Activated CD8-positive, alpha-beta T cell treated with anti-CD3 and anti-CD28 coated beads for 36 hours (primary cell): ENCODE results near the gene CDK10. TPM values are rescaled to one million over a fixed set of nuclear protein-coding genes. Genes with fewer than 3 reads are reported as not detected.

Experiments
- ATAC-seq: fragments of 200-7000 bp; cut with Tn5 transposase; one replicate; pipeline ENCODE4 v1.10.0; 2021; ENCODE audit warnings: mild to moderate bottlenecking, moderate library complexity
- CTCF ChIA-PET: fragments of 350-600 bp; sonication (Branson Sonifier 250); formaldehyde crosslinking; loops from one replicate; lab custom pipeline; 2021; ENCODE audit warnings: antibody characterized with exemption; lab: Charles Lee
- POLR2A ChIA-PET: fragments of 350-600 bp; sonication (Branson Sonifier 250); formaldehyde crosslinking; loops from one replicate; lab custom pipeline; 2021; ENCODE audit warnings: antibody characterized with exemption; lab: Charles Lee
- DNase-seq: peaks from one replicate; pipeline ENCODE4 v3.0.0-alpha.2; 2020
- H3K27ac Mint-ChIP-seq: one replicate; pipeline ENCODE4 v1.8.0; 2021; ENCODE audit warnings: mild to moderate bottlenecking, mixed read lengths
- H3K27me3 Mint-ChIP-seq: one replicate; pipeline ENCODE4 v1.8.0; 2021; ENCODE audit warnings: mixed read lengths
- H3K36me3 Mint-ChIP-seq: one replicate; pipeline ENCODE4 v1.8.0; 2021; ENCODE audit warnings: low read depth, mixed read lengths
- H3K4me1 Mint-ChIP-seq: one replicate; pipeline ENCODE4 v1.8.0; 2021; ENCODE audit warnings: low read depth, mixed read lengths
- H3K4me3 Mint-ChIP-seq: one replicate; pipeline ENCODE4 v1.8.0; 2021; ENCODE audit warnings: mild to moderate bottlenecking, moderate library complexity, mixed read lengths
- H3K9me3 Mint-ChIP-seq: one replicate; pipeline ENCODE4 v1.8.0; 2021; ENCODE audit warnings: mixed read lengths
- intact Hi-C: fragments of 100-400 bp; cut with micrococcal nuclease; formaldehyde crosslinking; loops from one replicate; pipeline ENCODE4 v1.10.0; 2022
- total RNA-seq, 2 experiments: library from RNA; stranded (reverse); gene quantifications; one replicate each; pipeline ENCODE4 v1.2.3, GENCODE V29; 2021
- TF ChIP-seq, protein P1 (sequence below): fragments of 200-600 bp; IDR thresholded peaks from one replicate; pipeline ENCODE4 v1.8.0; 2022; ENCODE audit warnings: antibody characterized with exemption, mild to moderate bottlenecking

The CDK10 gene
- total RNA-seq, 2 experiments from 2014 or later, result 85.8 to 98.6 TPM

DNA sequence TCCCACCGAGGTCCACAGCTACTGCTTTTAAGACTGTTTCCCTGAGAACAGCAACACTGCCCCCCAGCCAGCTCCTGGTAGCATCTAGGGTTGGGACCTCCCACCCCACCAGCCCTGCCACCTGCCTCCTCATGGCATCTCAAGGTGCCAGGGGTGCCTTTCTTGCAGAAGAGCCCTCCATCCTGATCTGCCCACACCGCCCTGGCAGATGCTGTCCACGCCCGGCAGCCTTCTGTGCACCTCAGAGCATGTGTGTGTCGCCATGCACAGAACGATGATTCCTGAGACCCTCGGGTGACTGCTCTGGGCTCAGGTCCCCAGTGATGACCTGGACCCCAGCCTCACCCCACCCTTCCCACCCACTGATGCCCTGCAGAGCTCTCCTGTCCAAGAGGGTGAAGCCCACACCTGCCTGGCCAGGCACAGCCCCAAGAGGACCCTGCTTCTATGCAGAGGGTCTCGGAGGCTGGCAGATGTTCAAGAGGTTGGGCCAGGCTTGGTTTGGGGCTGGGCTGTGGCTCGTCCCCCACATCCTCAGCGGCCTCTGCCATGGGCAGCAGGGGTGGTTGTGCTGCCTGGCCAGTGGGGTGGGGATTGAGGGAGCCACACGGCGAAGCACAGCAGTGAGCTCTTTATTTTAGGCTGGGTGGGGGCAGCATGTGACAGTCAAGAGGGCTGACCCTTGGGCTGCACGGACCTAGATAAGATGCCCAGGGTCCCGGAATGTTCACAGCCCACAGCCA lies 20.2 kb downstream of the CDK10 start:
- H3K4me3 Mint-ChIP-seq, result no peak overlapping the region
- ChIA-PET CTCF (interaction anchor here (0.9 to 4.2 kb wide), 30 partner anchors 7 to 317 kb away, joined by 3 to 58 read pairs (median 4); partner anchors contain the start of genes CDK10, MC1R and TCF25), POLR2A (interaction anchor here (0.5 to 2.1 kb wide), 9 partner anchors 9 to 201 kb away, joined by 3 to 8 read pairs (median 3); partner anchors contain the start of genes TCF25 and VPS9D1)
- TF ChIP-seq, protein P1, sequence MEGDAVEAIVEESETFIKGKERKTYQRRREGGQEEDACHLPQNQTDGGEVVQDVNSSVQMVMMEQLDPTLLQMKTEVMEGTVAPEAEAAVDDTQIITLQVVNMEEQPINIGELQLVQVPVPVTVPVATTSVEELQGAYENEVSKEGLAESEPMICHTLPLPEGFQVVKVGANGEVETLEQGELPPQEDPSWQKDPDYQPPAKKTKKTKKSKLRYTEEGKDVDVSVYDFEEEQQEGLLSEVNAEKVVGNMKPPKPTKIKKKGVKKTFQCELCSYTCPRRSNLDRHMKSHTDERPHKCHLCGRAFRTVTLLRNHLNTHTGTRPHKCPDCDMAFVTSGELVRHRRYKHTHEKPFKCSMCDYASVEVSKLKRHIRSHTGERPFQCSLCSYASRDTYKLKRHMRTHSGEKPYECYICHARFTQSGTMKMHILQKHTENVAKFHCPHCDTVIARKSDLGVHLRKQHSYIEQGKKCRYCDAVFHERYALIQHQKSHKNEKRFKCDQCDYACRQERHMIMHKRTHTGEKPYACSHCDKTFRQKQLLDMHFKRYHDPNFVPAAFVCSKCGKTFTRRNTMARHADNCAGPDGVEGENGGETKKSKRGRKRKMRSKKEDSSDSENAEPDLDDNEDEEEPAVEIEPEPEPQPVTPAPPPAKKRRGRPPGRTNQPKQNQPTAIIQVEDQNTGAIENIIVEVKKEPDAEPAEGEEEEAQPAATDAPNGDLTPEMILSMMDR, result no peak
- intact Hi-C loops, result loop anchor here (10.0 kb wide), 1 partner anchor 88 kb away; no protein-coding TSS in a partner anchor
- no peaks in the 10 kb centered on the region for H3K27me3 Mint-ChIP-seq
- no peaks in the 10 kb centered on the region for H3K9me3 Mint-ChIP-seq
- ATAC-seq (no peak), DNase-seq (no peak)
- peaks cover 11% of the 10 kb centered on the region for H3K4me1 Mint-ChIP-seq
- H3K36me3 Mint-ChIP-seq, result no peaks in the 10 kb centered on the region
- no peak overlapping the region for H3K27ac Mint-ChIP-seq

DNA sequence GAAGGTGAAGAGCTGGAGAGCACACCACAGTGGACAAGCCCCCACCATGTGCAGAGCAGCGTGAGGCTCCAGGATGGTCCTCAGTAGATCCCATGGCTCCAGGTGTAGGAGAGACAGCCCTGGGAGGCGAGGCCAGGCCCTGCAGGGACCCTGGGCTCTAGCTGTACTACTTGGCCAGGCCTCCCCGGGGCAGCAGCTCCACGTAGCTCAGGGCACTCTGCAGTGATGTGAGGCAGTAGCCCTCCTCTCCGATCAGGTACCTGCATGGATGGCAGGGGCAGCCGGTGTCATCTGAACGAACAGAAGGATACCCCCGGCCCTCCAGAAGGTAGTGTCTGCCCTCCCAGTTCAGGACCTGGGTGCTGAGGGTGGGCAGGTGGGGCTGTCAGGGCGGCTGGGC lies 21.2 kb downstream of the CDK10 start:
- H3K27ac Mint-ChIP-seq, result no peak overlapping the region
- peaks cover 4% of the 10 kb centered on the region for H3K4me1 Mint-ChIP-seq
- H3K9me3 Mint-ChIP-seq, result no peaks in the 10 kb centered on the region
- ATAC-seq (no peak), DNase-seq (no peak)
- no peak overlapping the region for H3K4me3 Mint-ChIP-seq
- H3K36me3 Mint-ChIP-seq, result peaks cover 3% of the 10 kb centered on the region
- intact Hi-C loops, result loop anchor here (10.0 kb wide), 1 partner anchor 87 kb away; no protein-coding TSS in a partner anchor
- no peaks in the 10 kb centered on the region for H3K27me3 Mint-ChIP-seq
- TF ChIP-seq, protein P1, result no peak
- ChIA-PET CTCF (interaction anchor here (2.0 to 4.2 kb wide), 2 partner anchors 86 to 153 kb away, joined by 12 to 58 read pairs; no protein-coding TSS in a partner anchor), POLR2A (interaction anchor here (0.7 to 1.1 kb wide), 5 partner anchors 8 to 166 kb away, joined by 3 to 5 read pairs (median 3); partner anchors contain the start of gene TCF25)

DNA sequence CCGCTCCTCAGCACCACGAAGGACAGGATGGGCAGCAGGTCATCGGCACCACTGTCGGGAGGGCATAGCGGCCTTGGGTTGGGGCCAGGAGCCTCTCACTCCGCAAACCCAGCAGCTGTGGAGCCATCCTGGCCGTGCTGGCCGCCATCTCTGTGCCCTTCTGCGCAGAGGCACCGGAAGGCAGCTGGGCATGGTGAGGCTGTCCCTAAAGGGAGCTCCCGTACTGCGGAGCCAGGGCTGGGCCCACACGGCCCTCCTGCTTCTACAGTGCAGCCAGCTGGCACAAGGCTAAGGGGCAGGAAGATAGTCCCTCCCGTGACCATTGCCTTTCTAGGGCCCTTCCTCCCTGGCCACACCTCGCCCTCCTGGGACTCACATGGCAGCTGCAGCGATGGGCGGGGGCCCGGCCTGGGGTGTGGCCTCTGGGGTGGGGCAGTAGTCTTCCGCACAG lies 22.0 kb downstream of the CDK10 start:
- Mint-ChIP-seq H3K4me3 (no peak overlapping the region), H3K36me3 (peaks cover 5% of the 10 kb centered on the region), H3K27me3 (no peaks in the 10 kb centered on the region), H3K4me1 (peaks cover 3% of the 10 kb centered on the region), H3K27ac (no peak overlapping the region), H3K9me3 (no peaks in the 10 kb centered on the region)
- ChIA-PET POLR2A (interaction anchor here (1.2 kb wide), 1 partner anchor 9 kb away, joined by 4 read pairs; no protein-coding TSS in a partner anchor), CTCF (interaction anchor here (0.6 to 4.2 kb wide), 4 partner anchors 8 to 152 kb away, joined by 3 to 58 read pairs (median 20); partner anchors contain the start of gene SPATA2L)
- no peak for DNase-seq
- no peak for ATAC-seq
- intact Hi-C loops, result loop anchor here (10.0 kb wide), 1 partner anchor 86 kb away; no protein-coding TSS in a partner anchor
- TF ChIP-seq, protein P1, result no peak

DNA sequence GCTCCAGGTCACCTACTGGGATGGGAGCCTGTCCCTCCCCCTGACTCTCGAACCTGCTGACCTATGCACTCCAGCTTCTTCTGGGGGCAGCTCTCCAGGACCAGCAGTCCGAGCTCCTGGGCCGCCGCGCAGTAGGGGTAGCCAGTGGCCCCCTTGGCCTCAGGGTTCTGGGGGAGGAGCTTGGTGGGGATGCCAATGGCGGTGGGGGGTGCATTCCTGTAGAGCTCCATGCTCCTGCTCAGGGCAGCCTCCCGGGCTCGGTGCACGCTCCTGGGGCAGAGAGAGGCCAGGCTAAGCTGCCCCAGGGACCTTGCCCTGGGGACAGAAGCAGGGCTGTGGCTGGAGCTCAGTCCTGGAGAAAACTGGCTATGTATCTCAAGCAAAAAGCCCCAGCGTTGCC lies 22.7 kb downstream of the CDK10 start:
- no peak for DNase-seq
- ChIA-PET POLR2A (interaction anchor here (1.2 to 1.3 kb wide), 2 partner anchors 9 to 15 kb away, joined by 4 to 5 read pairs; no protein-coding TSS in a partner anchor), CTCF (interaction anchor here (2.0 to 3.8 kb wide), 2 partner anchors 9 to 152 kb away, joined by 12 to 28 read pairs; partner anchors contain the start of gene SPATA2L)
- no peak for ATAC-seq
- no peak overlapping the region for H3K4me3 Mint-ChIP-seq
- peaks cover 5% of the 10 kb centered on the region for H3K4me1 Mint-ChIP-seq
- intact Hi-C loops, result loop anchor here (10.0 kb wide), 1 partner anchor 86 kb away; no protein-coding TSS in a partner anchor
- H3K36me3 Mint-ChIP-seq, result peaks cover 8% of the 10 kb centered on the region
- TF ChIP-seq, protein P1, result no peak
- no peaks in the 10 kb centered on the region for H3K27me3 Mint-ChIP-seq
- H3K27ac Mint-ChIP-seq, result no peak overlapping the region
- H3K9me3 Mint-ChIP-seq, result no peaks in the 10 kb centered on the region
